Measurements from ENCODE around the gene RPS27A. TPM values are rescaled to one million over a fixed set of nuclear protein-coding genes. Genes with fewer than 3 reads are reported as not detected.
A peak's percentile ranks its signal among the peaks of the same experiment; 100 is the strongest.
"Not testable (repeated sequence)": the region's sequence is repeated elsewhere in the genome, so short reads cannot be mapped to it uniquely, and the experiment has no call there.

Gene RPS27A
- 705 TPM for total RNA-seq

GRCh38 chr2:55232084-55232862, at the start of gene RPS27A, which contains the start of gene CLHC1:
RPS27A (plus strand) TSS chr2:55232688; CDS start chr2:55232825, 137 bp downstream.
CLHC1 (minus strand) TSS chr2:55232293; CDS start chr2:55222411, 9,882 bp downstream.
- DNase-seq, result peak; percentile 77

- not testable (repeated sequence) for DNase-seq
Observed at GRCh38 chr2:55186837-55187236, 45.7 kb upstream of the RPS27A start.

- not testable (repeated sequence) for DNase-seq
Observed at GRCh38 chr2:55191888-55192287, 40.6 kb upstream of the RPS27A start.

- DNase-seq, result no peak
Observed at GRCh38 chr2:55196526-55196925, 36.0 kb upstream of the RPS27A start.

- DNase-seq, result no peak
Observed at GRCh38 chr2:55200416-55200815, 32.1 kb upstream of the RPS27A start.

GRCh38 chr2:55204536-55204935, 28.0 kb upstream of the RPS27A start:
- DNase-seq, result no peak

GRCh38 chr2:55204950-55205349, 27.5 kb upstream of the RPS27A start:
- DNase-seq, result no peak

GRCh38 chr2:55213822-55214221, 18.7 kb upstream of the RPS27A start:
- no peak for DNase-seq

- no peak for DNase-seq
Observed at GRCh38 chr2:55223958-55224760, 8.3 kb upstream of the RPS27A start.

- DNase-seq, result no peak
Observed at GRCh38 chr2:55224761-55225261, 7.7 kb upstream of the RPS27A start.

- DNase-seq, result no peak
Observed at GRCh38 chr2:55225481-55226020, 6.9 kb upstream of the RPS27A start.

- not testable (repeated sequence) for DNase-seq
Observed at GRCh38 chr2:55227437-55228225, 4.9 kb upstream of the RPS27A start.

GRCh38 chr2:55228226-55228563, 4.3 kb upstream of the RPS27A start:
- no peak for DNase-seq

- DNase-seq, result no peak
Observed at GRCh38 chr2:55229221-55229620, 3.3 kb upstream of the RPS27A start.

GRCh38 chr2:55230551-55230950, 1.9 kb upstream of the RPS27A start:
- DNase-seq, result no peak

- no peak for DNase-seq
Observed at GRCh38 chr2:55231546-55232083, 873 bp upstream of the RPS27A start.

GRCh38 chr2:55232863-55233657, 572 bp downstream of the RPS27A start:
- DNase-seq, result no peak

GRCh38 chr2:55233658-55233940, 1.1 kb downstream of the RPS27A start:
- DNase-seq, result no peak

- no peak for DNase-seq
Observed at GRCh38 chr2:55235724-55236538, 3.4 kb downstream of the RPS27A start.

GRCh38 chr2:55236992-55237543, 4.6 kb downstream of the RPS27A start:
- DNase-seq, result no peak

Data from occipital lobe (tissue), 2 donors.